ENCODE measurements around the gene ANKRD33B. TPM values are rescaled to one million over a fixed set of nuclear protein-coding genes. Genes with fewer than 3 reads are reported as not detected.

ANKRD33B gene
- total and polyA plus RNA-seq, 2 of the 13 experiments (the other 11 are each of a cell fraction or from before 2014, with no cell fraction given), result 0.02 TPM; not detected in 1

DNA sequence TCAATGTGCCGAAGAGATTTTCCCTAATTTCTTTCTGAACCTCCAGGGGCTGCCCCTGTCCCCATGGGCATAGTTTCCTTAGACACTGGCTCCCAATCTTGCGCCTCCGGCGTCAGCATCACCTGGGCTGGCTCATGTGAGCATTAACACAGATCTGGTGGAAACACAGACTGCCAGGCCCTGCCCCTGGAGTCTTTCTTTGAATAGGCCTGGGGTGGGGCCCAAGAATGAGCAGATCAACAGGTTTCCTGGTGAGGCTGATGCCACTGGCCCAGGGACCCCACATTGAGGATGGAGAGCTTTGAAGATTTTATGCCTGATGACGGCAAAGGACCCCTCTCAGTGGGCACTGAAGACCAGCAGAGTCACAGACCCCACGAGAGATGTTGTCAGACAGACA is 60.8 kb downstream of the ANKRD33B start:
- BruUV-seq (replicated peaks), result no TSS peak
- Histone ChIP-seq H3K4me1 (ENCODE audit: insufficient read depth, low read length) (peaks cover 14% of the 10 kb centered on the region), H3K9me3 (ENCODE audit: low read length) (no peaks in the 10 kb centered on the region), H3K27ac (ENCODE audit: extremely low read length, insufficient read depth, low read length) (no peak overlapping the region), H3K36me3 (replicated peaks in 1 of 2; ENCODE audit: control insufficient read depth in 1 of 2, insufficient read depth in 2 of 2, low read length in 2 of 2) (no peaks in the 10 kb centered on the region), H3K79me2 (ENCODE audit: insufficient read depth, low read length) (no peaks in the 10 kb centered on the region), H2AFZ (ENCODE audit: low read length) (no peak overlapping the region), H3K27me3 (ENCODE audit: control insufficient read depth in 1 of 2, insufficient read depth in 2 of 2, low read length in 2 of 2) (peaks cover 0 to 19% of the 10 kb centered on the region in 2 experiments; a peak in 3 of 5 replicates), H3K4me3 (replicated peaks in 1 of 3; ENCODE audit: insufficient read depth in 1 of 3, low read depth in 2 of 3, low read length in 3 of 3) (no peak overlapping the region), H3K9ac (ENCODE audit: insufficient read depth, low read depth, low read length) (no peak overlapping the region), H4K20me1 (ENCODE audit: insufficient read depth, low read length) (no peaks in the 10 kb centered on the region), H3K4me2 (ENCODE audit: low read depth, low read length) (no peak overlapping the region)
- ATAC-seq (no peak), DNase-seq (ENCODE audit: low spot score) (no peak), FAIRE-seq (no peak)
- intact Hi-C loops (cut with micrococcal nuclease; ENCODE audit: unreplicated experiment) (no loop called here), in situ Hi-C loops (cut with HindIII; ENCODE audit: extremely low pct_ligation_motif_present, low pct_unique_long_range_greater_than_20kb) (loop anchor here (5.0 to 10.0 kb wide), 2 partner anchors 172 to 340 kb away; no protein-coding TSS in a partner anchor)
- TF ChIP-seq SYNCRIP (IDR thresholded peaks at IDR 0.05; ENCODE audit: insufficient read depth, low read depth, low read length), result no peak
- ChIA-PET CTCF (ENCODE audit: low intra/inter-chr PET ratio, low total read pairs) (no interaction called here), POLR2A (no interaction called here)
- 46% methylated on average over 6 of the region's 6 CpGs for WGBS (ENCODE audit: low lambda C conversion rate)

DNA sequence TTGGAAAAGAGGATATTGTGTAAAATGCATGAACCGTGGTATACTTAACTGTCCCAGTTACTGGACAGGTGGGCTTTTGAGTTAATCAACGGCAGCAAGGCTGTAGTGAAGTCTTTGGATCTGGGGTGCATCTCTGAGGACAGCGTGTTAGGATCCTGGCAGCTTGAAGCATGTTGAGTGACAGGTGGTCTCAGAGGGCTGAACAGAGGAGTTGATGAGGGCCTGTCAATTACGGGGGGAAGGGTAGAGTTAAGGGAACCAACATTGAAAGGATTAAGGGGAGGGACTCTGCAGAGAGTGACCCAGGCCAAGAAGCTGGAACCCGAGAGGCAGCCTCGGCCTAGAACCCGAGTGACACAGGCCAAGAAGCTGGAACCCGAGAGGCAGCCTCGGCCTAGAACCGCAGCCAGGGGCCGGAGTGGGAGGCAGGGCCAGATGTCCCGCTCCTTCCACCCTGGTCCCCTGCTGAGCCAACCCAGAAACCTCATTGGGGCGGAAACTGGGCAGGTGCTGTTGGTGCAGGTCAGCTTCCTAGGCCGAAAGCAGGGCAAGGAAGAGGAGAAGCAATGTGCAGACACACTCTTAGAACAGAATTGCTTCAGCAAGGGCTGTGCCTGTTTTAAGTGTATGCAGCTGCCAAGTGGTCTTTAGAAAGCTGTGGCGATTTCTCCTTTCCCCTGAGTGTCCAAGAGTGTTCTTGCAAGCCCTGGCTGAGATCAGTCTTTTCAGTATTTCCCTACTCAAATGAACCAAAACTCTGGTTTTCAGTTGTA is 62.0 kb downstream of the ANKRD33B start:
- no peaks in the 10 kb centered on the region for H3K79me2 ChIP-seq (ENCODE audit: insufficient read depth, low read length)
- peaks cover 14% of the 10 kb centered on the region for H3K4me1 ChIP-seq (ENCODE audit: insufficient read depth, low read length)
- DNase-seq (ENCODE audit: low spot score) (no peak), FAIRE-seq (no peak), ATAC-seq (no peak)
- POLR2A ChIA-PET, result no interaction called here
- BruUV-seq (replicated peaks), result no TSS peak
- no peak overlapping the region for H3K27ac ChIP-seq (ENCODE audit: extremely low read length, insufficient read depth, low read length)
- WGBS (ENCODE audit: low lambda C conversion rate), result 68% methylated on average over 9 of the region's 15 CpGs
- intact Hi-C loops (cut with micrococcal nuclease; ENCODE audit: unreplicated experiment), result no loop called here
- CTCF ChIA-PET (ENCODE audit: low intra/inter-chr PET ratio, low total read pairs), result no interaction called here
- no peak overlapping the region for H3K9ac ChIP-seq (ENCODE audit: insufficient read depth, low read depth, low read length)
- in situ Hi-C loops (cut with HindIII; ENCODE audit: extremely low pct_ligation_motif_present, low pct_unique_long_range_greater_than_20kb), result loop anchor here (5.0 to 10.0 kb wide), 2 partner anchors 174 to 341 kb away; no protein-coding TSS in a partner anchor
- H3K9me3 ChIP-seq (ENCODE audit: low read length), result no peaks in the 10 kb centered on the region
- H3K36me3 ChIP-seq (replicated peaks in 1 of 2; ENCODE audit: control insufficient read depth in 1 of 2, insufficient read depth in 2 of 2, low read length in 2 of 2), result no peaks in the 10 kb centered on the region
- no peak overlapping the region for H2AFZ ChIP-seq (ENCODE audit: low read length)
- no peak overlapping the region for H3K4me2 ChIP-seq (ENCODE audit: low read depth, low read length)
- no peaks in the 10 kb centered on the region for H4K20me1 ChIP-seq (ENCODE audit: insufficient read depth, low read length)
- no peak overlapping the region for H3K4me3 ChIP-seq (replicated peaks in 1 of 3; ENCODE audit: insufficient read depth in 1 of 3, low read depth in 2 of 3, low read length in 3 of 3)
- TF ChIP-seq JUN (CRISPR knock-in tag; IDR thresholded peaks at IDR 0.05), result no peak
- H3K27me3 ChIP-seq (ENCODE audit: control insufficient read depth in 1 of 2, insufficient read depth in 2 of 2, low read length in 2 of 2), result peaks cover 0 to 22% of the 10 kb centered on the region in 2 experiments; a peak in 3 of 5 replicates
